Endothelial cell of hepatic sinusoid (primary cell): Measurements from ENCODE around the gene CLMP.
"Not testable (repeated sequence)": the region's sequence is repeated elsewhere in the genome, so short reads cannot be mapped to it uniquely, and the experiment has no call there.

Experiments used
- in situ Hi-C: cut with HindIII; loops from 2 replicates; pipeline ENCODE4 v1.10.0; 2017; ENCODE audit warnings: low sequenced_read_pairs

The CLMP gene

GRCh38 chr11:123173040-123173855, 21.8 kb downstream of the CLMP start:
- in situ Hi-C loops, result no loop called here

- in situ Hi-C loops, result no loop called here
Observed at GRCh38 chr11:123170929-123171328, 24.1 kb downstream of the CLMP start.

- in situ Hi-C loops, result loop anchor here (5.0 to 10.0 kb wide), 2 partner anchors 65 to 82 kb away; no protein-coding TSS in a partner anchor
Observed at GRCh38 chr11:123169821-123170220, 25.2 kb downstream of the CLMP start.

- in situ Hi-C loops, result loop anchor here (5.0 to 10.0 kb wide), 2 partner anchors 66 to 83 kb away; no protein-coding TSS in a partner anchor
Observed at GRCh38 chr11:123168955-123169484, 26.0 kb downstream of the CLMP start.

GRCh38 chr11:123168241-123168640, 26.8 kb downstream of the CLMP start:
- in situ Hi-C loops, result loop anchor here (5.0 to 10.0 kb wide), 2 partner anchors 67 to 84 kb away; no protein-coding TSS in a partner anchor

- in situ Hi-C loops, result loop anchor here (5.0 to 10.0 kb wide), 2 partner anchors 69 to 86 kb away; no protein-coding TSS in a partner anchor
Observed at GRCh38 chr11:123166071-123166559, 28.9 kb downstream of the CLMP start.

- in situ Hi-C loops, result loop anchor here (5.0 to 10.0 kb wide), 2 partner anchors 70 to 87 kb away; no protein-coding TSS in a partner anchor
Observed at GRCh38 chr11:123164732-123165450, 30.2 kb downstream of the CLMP start.

- in situ Hi-C loops, result loop anchor here (10.0 kb wide), 1 partner anchor 71 kb away; no protein-coding TSS in a partner anchor
Observed at GRCh38 chr11:123163621-123164020, 31.4 kb downstream of the CLMP start.

- in situ Hi-C loops, result loop anchor here (10.0 kb wide), 1 partner anchor 73 kb away; no protein-coding TSS in a partner anchor
Observed at GRCh38 chr11:123161376-123162030, 33.5 kb downstream of the CLMP start.

GRCh38 chr11:123159183-123159857, 35.7 kb downstream of the CLMP start:
- in situ Hi-C loops, result no loop called here

GRCh38 chr11:123158033-123159003, 36.7 kb downstream of the CLMP start:
- in situ Hi-C loops, result no loop called here

GRCh38 chr11:123152951-123153350, 42.1 kb downstream of the CLMP start:
- in situ Hi-C loops, result no loop called here

GRCh38 chr11:123152346-123152745, 42.7 kb downstream of the CLMP start:
- in situ Hi-C loops, result not testable (repeated sequence)

GRCh38 chr11:123151796-123152195, 43.3 kb downstream of the CLMP start:
- in situ Hi-C loops, result no loop called here

- in situ Hi-C loops, result no loop called here
Observed at GRCh38 chr11:123151366-123151765, 43.7 kb downstream of the CLMP start.

- in situ Hi-C loops, result no loop called here
Observed at GRCh38 chr11:123150882-123151281, 44.2 kb downstream of the CLMP start.

- in situ Hi-C loops, result no loop called here
Observed at GRCh38 chr11:123148965-123149364, 46.1 kb downstream of the CLMP start.

GRCh38 chr11:123145661-123146060, 49.4 kb downstream of the CLMP start:
- in situ Hi-C loops, result no loop called here

GRCh38 chr11:123145220-123145619, 49.8 kb downstream of the CLMP start:
- in situ Hi-C loops, result no loop called here
